HepG2 (cell line): ENCODE measurements around the gene PPP1CA.

Experiments
- PCBP1 ChIP-seq: fragments of 200-400 bp; formaldehyde crosslinking; IDR thresholded peaks from 2 replicates; pipeline ENCODE4 v1.6.1; 2017; ENCODE audit warnings: mild to moderate bottlenecking, low read depth, low read length, borderline replicate concordance
- SUZ12 ChIP-seq: fragments of 150-350 bp; IDR thresholded peaks from 2 replicates; pipeline ENCODE4 v1.6.1; 2014; ENCODE audit warnings: low read depth, low read length
- ZHX2 ChIP-seq, 2 experiments: sonication (generic) in 1 of 2; formaldehyde crosslinking in 1 of 2; IDR thresholded peaks; 2 replicates each; pipeline versions ENCODE4 v1.6.1 to v1.9.0; 2014 to 2022; ENCODE audit warnings: antibody characterized with exemption in 1 of 2, borderline replicate concordance in 1 of 2, inconsistent platforms in 1 of 2, low read depth in 1 of 2, missing genetic modification reagents in 1 of 2
- ZMYM4 ChIP-seq: sonication (generic); formaldehyde crosslinking; IDR thresholded peaks from 2 replicates; pipeline ENCODE4 v1.8.1; 2023; ENCODE audit warnings: mild to moderate bottlenecking, missing genetic modification reagents

GRCh38 chr11:67409261-67409666 is 7.6 kb upstream of the PPP1CA start:
- TF ChIP-seq SUZ12 (no peak), ZMYM4 (no peak), ZHX2 (IDR thresholded peaks at IDR 0.05; ENCODE audit: low read depth) (no peak), ZHX2 (CRISPR knock-in tag; IDR thresholded peaks at IDR 0.05; ENCODE audit: borderline replicate concordance) (no peak), PCBP1 (no peak)
